Cardiac fibroblast (primary cell): ENCODE data around the gene SEPTIN11.

Source experiments
- DNase-seq, 2 donors: peaks; one replicate each; pipeline versions ENCODE4 v3.0.0 to v3.0.0-alpha.2; 2010; ENCODE audit warnings: low read depth in 2 of 2
- H3K4me3 ChIP-seq, 2 donors: replicated peaks in 1 of 2; 1 replicate in 1 of 2; 2 replicates in 1 of 2; pipeline ENCODE4 v1.5.1; 2011; ENCODE audit warnings: low read depth in 2 of 2, low read length in 2 of 2, mild to moderate bottlenecking in 2 of 2, moderate library complexity in 1 of 2
- TF ChIP-seq, protein P1 (sequence below): IDR thresholded peaks from one replicate; pipeline ENCODE4 v1.5.1; 2011; ENCODE audit warnings: low read depth, mild to moderate bottlenecking, low read length, inconsistent platforms

The SEPTIN11 gene

DNA sequence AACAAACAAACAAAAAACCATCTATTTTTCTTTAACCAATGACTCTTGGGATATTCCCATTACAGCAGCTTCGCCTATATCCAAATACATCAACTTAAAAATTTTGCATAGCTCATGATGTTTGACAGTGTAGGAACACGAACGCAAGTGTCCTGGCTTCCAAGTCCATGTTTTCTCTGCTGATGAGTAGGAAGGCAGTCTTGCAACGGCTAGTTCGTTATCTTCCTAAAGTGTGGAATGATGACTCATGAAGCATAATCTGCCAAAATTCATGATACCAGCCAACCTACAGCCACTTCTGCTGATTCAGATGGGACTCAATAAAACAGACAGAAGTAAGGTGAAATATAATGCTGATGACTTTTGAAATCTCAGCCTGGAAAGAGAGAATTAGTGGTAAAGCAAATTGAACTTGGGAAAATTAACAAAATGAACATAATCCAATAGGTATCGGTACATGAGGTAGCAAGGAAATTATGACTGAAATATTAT is 6.4 kb upstream of the SEPTIN11 start:
- DNase-seq, result peak; percentile 76 to 81
- no peak overlapping the region for H3K4me3 ChIP-seq
- TF ChIP-seq, protein P1, sequence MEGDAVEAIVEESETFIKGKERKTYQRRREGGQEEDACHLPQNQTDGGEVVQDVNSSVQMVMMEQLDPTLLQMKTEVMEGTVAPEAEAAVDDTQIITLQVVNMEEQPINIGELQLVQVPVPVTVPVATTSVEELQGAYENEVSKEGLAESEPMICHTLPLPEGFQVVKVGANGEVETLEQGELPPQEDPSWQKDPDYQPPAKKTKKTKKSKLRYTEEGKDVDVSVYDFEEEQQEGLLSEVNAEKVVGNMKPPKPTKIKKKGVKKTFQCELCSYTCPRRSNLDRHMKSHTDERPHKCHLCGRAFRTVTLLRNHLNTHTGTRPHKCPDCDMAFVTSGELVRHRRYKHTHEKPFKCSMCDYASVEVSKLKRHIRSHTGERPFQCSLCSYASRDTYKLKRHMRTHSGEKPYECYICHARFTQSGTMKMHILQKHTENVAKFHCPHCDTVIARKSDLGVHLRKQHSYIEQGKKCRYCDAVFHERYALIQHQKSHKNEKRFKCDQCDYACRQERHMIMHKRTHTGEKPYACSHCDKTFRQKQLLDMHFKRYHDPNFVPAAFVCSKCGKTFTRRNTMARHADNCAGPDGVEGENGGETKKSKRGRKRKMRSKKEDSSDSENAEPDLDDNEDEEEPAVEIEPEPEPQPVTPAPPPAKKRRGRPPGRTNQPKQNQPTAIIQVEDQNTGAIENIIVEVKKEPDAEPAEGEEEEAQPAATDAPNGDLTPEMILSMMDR, result no peak

DNA sequence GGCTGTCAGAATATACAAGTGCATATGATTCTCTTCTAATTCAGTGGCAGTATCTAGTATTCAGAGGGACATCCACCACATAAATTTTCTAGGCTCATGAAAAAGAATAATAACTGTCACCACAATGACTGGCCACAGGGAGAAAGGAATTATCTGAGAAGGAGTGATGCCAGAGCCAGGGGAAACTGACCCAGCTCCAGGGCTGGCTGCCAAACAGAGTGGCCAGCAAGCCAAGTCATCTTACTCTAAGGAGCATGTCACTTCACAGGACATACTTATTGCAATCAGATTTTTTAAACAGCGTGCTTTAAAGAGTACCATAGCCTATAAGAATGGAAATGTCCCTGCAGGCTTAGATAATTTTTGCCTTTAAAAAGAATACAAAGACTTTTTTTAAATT is 5.8 kb upstream of the SEPTIN11 start:
- TF ChIP-seq, protein P1, result no peak
- peak in 1 of 2 donors; percentile 28 for DNase-seq
- H3K4me3 ChIP-seq, result no peak overlapping the region

DNA sequence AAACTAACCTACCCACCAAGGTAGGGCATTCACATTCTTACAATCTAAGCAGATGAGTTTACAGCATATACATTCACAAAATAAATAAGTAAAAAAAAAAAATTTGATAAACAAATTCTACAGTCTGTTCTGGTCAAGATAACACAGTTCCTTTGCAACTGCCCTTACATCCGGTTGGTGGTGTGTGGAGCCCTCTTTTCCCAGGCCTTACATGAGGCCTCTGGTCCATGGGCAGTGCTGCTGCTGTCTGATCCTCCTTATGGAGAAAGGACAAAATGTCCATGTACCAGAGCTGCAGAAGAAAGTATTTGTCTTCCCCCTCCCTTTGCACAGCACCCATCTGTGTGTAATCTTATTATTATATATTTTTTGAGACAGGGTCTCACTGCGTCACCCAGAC is 2.2 kb upstream of the SEPTIN11 start:
- peak overlapping the region in 1 of 2 donors; percentile 16 for H3K4me3 ChIP-seq
- DNase-seq, result peak; percentile 45 to 64
- TF ChIP-seq, protein P1, result no peak

DNA sequence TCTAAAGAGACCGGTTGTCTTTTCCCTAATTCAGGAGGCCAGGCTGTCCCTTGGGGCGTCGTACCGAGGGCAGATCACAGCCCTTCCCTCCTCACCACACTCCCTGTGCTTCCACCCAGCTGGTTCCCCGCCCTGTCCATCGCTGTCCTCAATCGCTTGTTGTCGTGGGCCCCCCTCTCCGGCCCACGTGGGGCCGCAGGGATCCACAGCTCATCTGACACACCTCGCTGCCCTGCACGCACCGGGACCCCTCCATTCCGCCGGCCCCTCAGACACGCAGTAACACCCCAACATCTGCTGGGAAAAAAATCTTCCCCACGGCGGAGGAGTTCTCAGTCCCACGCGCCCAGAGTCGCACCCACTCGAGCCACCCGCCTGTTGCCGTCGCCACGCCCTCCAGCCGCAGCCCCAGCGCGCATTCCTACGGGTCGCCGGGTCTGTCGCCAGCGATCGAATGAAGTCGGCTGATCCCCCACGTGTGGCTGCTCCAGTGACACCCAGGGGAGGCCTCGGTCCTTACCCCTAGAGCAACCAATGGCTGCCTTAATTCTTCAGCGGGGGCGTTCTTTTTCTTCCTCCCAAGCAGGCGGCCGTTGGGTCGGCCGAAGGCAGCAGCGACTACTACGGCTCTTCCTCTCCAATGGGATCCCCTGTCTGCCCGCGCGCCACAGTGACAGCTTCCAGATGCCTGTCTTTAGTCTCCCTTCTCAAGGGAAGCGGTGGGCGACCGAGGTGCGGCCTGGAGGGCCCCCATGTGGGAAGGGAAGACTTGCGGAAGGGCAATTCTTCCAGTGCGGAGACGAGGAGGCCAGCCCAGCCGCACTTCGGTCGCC is 893 bp upstream of the SEPTIN11 start:
- TF ChIP-seq, protein P1, result peak; percentile 3
- DNase-seq, result peak; percentile 71 to 79
- peak overlapping the region; percentile 87 to 90 for H3K4me3 ChIP-seq

DNA sequence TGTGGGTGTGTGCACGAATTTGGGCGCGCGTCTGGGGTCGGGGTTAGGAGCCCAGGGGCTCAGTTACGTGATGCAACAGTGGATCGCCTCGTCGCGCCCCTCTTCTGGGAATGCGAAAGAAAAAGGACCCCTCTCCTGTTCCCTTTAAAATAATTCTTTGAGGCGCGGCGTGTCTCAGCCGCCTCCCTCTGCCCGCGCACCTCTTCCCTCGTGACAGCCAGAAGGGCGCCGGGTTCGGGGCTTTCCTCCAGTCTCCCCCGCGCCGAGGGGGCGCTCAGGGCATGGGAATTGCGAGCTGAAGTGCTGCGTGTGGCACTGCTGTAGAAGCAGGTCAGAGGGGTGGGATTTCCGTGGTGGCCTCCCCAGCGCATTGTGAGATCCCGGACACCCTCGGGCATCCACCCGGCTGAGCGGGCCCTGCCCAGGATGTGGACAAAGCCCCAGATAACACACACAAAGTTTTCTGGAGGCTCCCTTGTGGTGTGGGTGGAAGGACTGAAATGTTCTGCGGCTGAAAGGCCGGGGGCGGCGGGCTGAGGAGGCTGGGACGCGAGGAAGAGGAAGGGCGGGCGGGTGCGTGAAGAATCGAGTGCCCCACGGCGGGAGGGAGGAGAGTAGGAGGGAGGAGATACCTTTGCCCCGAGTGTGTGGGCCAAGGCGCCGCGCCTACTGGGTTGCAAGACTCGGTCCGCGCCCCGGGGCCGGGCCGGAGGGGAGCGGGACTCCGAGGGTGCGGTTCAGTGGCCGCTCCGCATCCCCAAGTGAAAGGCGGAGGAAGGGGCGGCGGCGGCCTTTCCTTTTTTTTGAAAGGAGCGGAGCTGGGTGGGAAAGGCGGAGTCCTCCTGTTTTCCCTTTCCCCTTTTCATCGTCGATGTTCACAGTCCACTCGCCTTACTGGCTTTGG is 752 bp downstream of the SEPTIN11 start:
- H3K4me3 ChIP-seq, result peak overlapping the region; percentile 87 to 90
- DNase-seq, result peak; percentile 48 to 59
- TF ChIP-seq, protein P1, result no peak

DNA sequence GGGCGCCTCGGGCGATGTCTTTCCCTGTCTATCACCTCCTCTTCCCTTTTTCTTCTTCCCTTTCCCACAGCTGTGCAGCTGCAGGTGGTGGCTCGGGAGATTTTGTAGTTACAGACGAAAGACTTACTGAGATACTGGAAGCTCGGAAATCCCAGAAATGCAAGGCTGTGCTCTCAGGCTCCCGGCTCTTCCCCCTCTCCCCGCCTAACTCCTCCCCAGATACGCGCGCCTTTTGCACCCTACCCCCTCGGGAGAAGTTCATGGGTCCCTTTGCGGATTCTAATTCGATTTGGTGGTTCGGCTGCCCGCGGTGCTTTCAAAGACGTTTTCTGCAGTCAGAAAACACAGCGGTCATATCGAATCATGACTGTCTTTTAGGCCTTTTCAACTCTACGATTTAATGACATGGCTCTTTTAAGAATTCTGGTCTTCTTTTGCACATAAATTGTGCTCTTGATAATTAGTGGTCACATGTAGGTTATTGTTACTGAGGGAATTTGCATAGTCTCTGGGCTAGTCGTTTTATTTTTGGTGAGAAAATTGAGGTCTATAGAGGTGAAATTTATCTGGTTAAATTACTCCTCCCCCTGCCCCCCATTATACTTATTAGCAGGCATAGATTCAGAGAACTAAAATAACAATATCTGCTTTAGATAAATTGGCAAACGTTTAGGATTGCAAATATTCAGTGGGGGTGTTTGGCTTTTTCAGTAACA is 1.6 kb downstream of the SEPTIN11 start:
- peak overlapping the region; percentile 87 to 90 for H3K4me3 ChIP-seq
- peak; percentile 52 to 59 for DNase-seq
- TF ChIP-seq, protein P1, result no peak
